K562 (cell line): Measurements from ENCODE around the gene SDC1. TPM values are rescaled to one million over a fixed set of nuclear protein-coding genes. Genes with fewer than 3 reads are reported as not detected.
"Not testable (repeated sequence)": the region's sequence is repeated elsewhere in the genome, so short reads cannot be mapped to it uniquely, and the experiment has no call there.

Experiments
- ATAC-seq: fragments of 200-7000 bp; cut with Tn5 transposase; 3 replicates; pipeline ENCODE4 v1.9.1; 2020; ENCODE audit warnings: moderate library complexity
- BruUV-seq: library from RNA; stranded (reverse); fragments of 400-500 nt; replicated peaks from 2 replicates; lab custom pipeline; 2021; lab: Mats Ljungman, UMichigan
- CTCF ChIA-PET: fragments of 300-600 bp; formaldehyde crosslinking; extraction: SDS; loops from one replicate; lab custom pipeline; 2021; ENCODE audit warnings: low intra/inter-chr PET ratio; lab: Yijun Ruan, JAX
- POLR2A ChIA-PET: fragments of 300-600, 350-650 bp; sonication (Branson Sonifier 250); formaldehyde crosslinking; extraction: SDS; loops from one replicate; lab custom pipeline; 2021; ENCODE audit warnings: antibody characterized with exemption, inconsistent platforms; lab: Yijun Ruan, JAX
- DNase-seq, 4 experiments: peaks; one replicate each; pipeline versions ENCODE4 v3.0.0 to v3.0.0-alpha.2; 2011 to 2018; ENCODE audit warnings: low spot score in 3 of 4, mixed read lengths in 3 of 4; ENCODE audit errors: extremely low read depth in 1 of 4
- FAIRE-seq: peaks from 2 replicates; lab custom pipeline; 2011; peaks lifted over from hg19 to GRCh38; lab: Jason Lieb, UNC
- H2AFZ ChIP-seq: 2 replicates; pipeline ENCODE4 v1.6.0; 2011; ENCODE audit warnings: low read depth, low read length, control low read depth, inconsistent platforms
- H3K27ac ChIP-seq: fragments of 200-600 bp; 3 replicates; pipeline ENCODE4 v1.8.0; 2011; ENCODE audit warnings: low read depth, mild to moderate bottlenecking, control low read depth, inconsistent platforms, low read length, moderate library complexity, mixed read lengths; ENCODE audit errors: extremely low read depth
- H3K27me3 ChIP-seq, 2 experiments: fragments of 300-600 bp in 1 of 2; 2 replicates in 1 of 2; 3 replicates in 1 of 2; pipeline versions ENCODE4 v1.6.0 to v1.8.0; 2011; ENCODE audit warnings: inconsistent platforms in 2 of 2, low read length in 2 of 2, mild to moderate bottlenecking in 1 of 2, mixed read lengths in 1 of 2, moderate library complexity in 1 of 2; ENCODE audit not compliant: control insufficient read depth in 2 of 2, insufficient read depth in 2 of 2
- H3K36me3 ChIP-seq: fragments of 300-600 bp; 3 replicates; pipeline ENCODE4 v1.8.0; 2011; ENCODE audit warnings: mild to moderate bottlenecking, low read length, inconsistent platforms; ENCODE audit not compliant: control insufficient read depth, insufficient read depth
- H3K4me1 ChIP-seq, 2 experiments: fragments of 200-600 bp in 1 of 2; replicated peaks in 1 of 2; 2 replicates in 1 of 2; 3 replicates in 1 of 2; pipeline versions ENCODE4 v1.5.1 to v1.8.0; 2011; ENCODE audit warnings: inconsistent platforms in 2 of 2, low read length in 2 of 2, mild to moderate bottlenecking in 1 of 2, mixed read lengths in 1 of 2, moderate library complexity in 1 of 2; ENCODE audit not compliant: control insufficient read depth in 2 of 2, insufficient read depth in 2 of 2
- H3K4me2 ChIP-seq: 2 replicates; pipeline ENCODE4 v1.6.1; 2011; ENCODE audit warnings: low read length, control low read depth, inconsistent platforms, mixed read lengths; ENCODE audit not compliant: insufficient read depth
- H3K4me3 ChIP-seq: fragments of 200-600 bp; sonication (generic), shearing (Covaris generic); 2 replicates; pipeline ENCODE4 v1.5.1; 2016; ENCODE audit warnings: control low read depth, inconsistent platforms
- H3K79me2 ChIP-seq: fragments of 200-600 bp; 3 replicates; pipeline ENCODE4 v1.8.0; 2011; ENCODE audit warnings: low read length, inconsistent platforms; ENCODE audit not compliant: control insufficient read depth, insufficient read depth
- H3K9ac ChIP-seq, 2 experiments: 2 replicates each; pipeline versions ENCODE4 v1.6.0 to v1.6.1; 2011; ENCODE audit warnings: low read depth in 2 of 2, low read length in 2 of 2, control low read depth in 1 of 2, inconsistent platforms in 1 of 2, mild to moderate bottlenecking in 1 of 2, mixed read lengths in 1 of 2; ENCODE audit not compliant: insufficient read depth in 1 of 2
- H3K9me1 ChIP-seq: one replicate; pipeline ENCODE4 v1.6.0; 2011; ENCODE audit warnings: inconsistent platforms, mild to moderate bottlenecking, low read length, moderate library complexity; ENCODE audit not compliant: control insufficient read depth, insufficient read depth
- H3K9me3 ChIP-seq: replicated peaks from 2 replicates; pipeline ENCODE4 v1.5.1; 2011; ENCODE audit warnings: low read depth, low read length, inconsistent platforms; ENCODE audit not compliant: control insufficient read depth, insufficient read depth
- H4K20me1 ChIP-seq: replicated peaks from 2 replicates; pipeline ENCODE4 v1.6.1; 2011; ENCODE audit warnings: low read length, inconsistent platforms, mixed read lengths; ENCODE audit not compliant: control insufficient read depth, insufficient read depth
- CBX5 ChIP-seq: IDR thresholded peaks from 2 replicates; pipeline ENCODE4 v1.6.1; 2014; ENCODE audit warnings: low read depth, borderline replicate concordance
- POLR3G ChIP-seq: IDR thresholded peaks from 2 replicates; pipeline ENCODE4 v1.6.1; 2011; ENCODE audit not compliant: insufficient read length, insufficient replicate concordance; ENCODE audit errors: extremely low read depth
- SOX6 ChIP-seq: fragments of 450-650 bp; IDR thresholded peaks from 2 replicates; pipeline ENCODE4 v1.6.1; 2014; ENCODE audit warnings: mild to moderate bottlenecking
- WGBS: fragments of 100-300 bp; shearing (Covaris generic); methylation state at CpG from one replicate; pipeline ENCODE4 v1.1.6; 2016; ENCODE audit warnings: low coverage, mixed read lengths; ENCODE audit not compliant: insufficient coverage; ENCODE audit errors: missing lambda C conversion rate; 5-methylcytosine and 5-hydroxymethylcytosine counted together
- in situ Hi-C: fragments of 300-500 bp; cut with MboI; formaldehyde crosslinking; loops from 4 replicates; pipeline ENCODE4 v1.15.0; 2018; ENCODE audit warnings: inconsistent platforms, mixed read lengths
- intact Hi-C: fragments of 100-400 bp; cut with micrococcal nuclease; formaldehyde crosslinking; loops from 2 replicates; pipeline ENCODE4 v1.14.2; 2022
- polyA plus RNA-seq, 8 experiments: library from polyadenylated mRNA; depleted of rRNA in 4 of 8; stranded (reverse) in 5 of 8; unstranded in 3 of 8; fragments of >200 nt; fragmentation: Nextera tagmentation in 2 of 8; fragmentation: Illumina TruSeq in 1 of 8; extraction: Ambion mirVana in 2 of 8; extraction: Trizol in 1 of 8; gene quantifications; 2 replicates each; pipeline versions ENCODE4 v1.2.1 to v1.2.3, GENCODE V29; 2011 to 2014; ENCODE audit warnings: inconsistent platforms in 1 of 8, missing spikeins in 1 of 8
- total RNA-seq, 7 experiments: library from RNA; depleted of rRNA in 6 of 7; stranded (reverse); fragments of >200 nt in 6 of 7; fragmentation: Illumina TruSeq in 2 of 7; extraction: Trizol in 2 of 7; gene quantifications; 2 replicates each; pipeline versions ENCODE4 v1.2.1 to v1.2.3, GENCODE V29; 2011 to 2021; ENCODE audit warnings: low replicate concordance in 1 of 7
- TF ChIP-seq, protein P1 (sequence below): fragments of 450-650 bp; IDR thresholded peaks from 2 replicates; pipeline ENCODE4 v1.6.1; 2016; ENCODE audit warnings: missing biosample characterization, missing genetic modification characterization
- TF ChIP-seq, protein P2 (sequence below): fragments of 150-350 bp; IDR thresholded peaks from 2 replicates; pipeline ENCODE4 v1.6.1; 2014; ENCODE audit warnings: low read depth, mild to moderate bottlenecking, low read length, borderline replicate concordance
- TF ChIP-seq, protein P3 (sequence below), 2 experiments: IDR thresholded peaks; 2 replicates each; pipeline ENCODE4 v1.6.1; 2012; ENCODE audit warnings: improper control_type of control experiment in 2 of 2, low read depth in 2 of 2, low read length in 2 of 2, borderline replicate concordance in 1 of 2

Gene SDC1
- total and polyA plus RNA-seq, 9 of the 15 experiments (the other 6 are each of a cell fraction or from before 2014, with no cell fraction given) = 0.06 to 2.7 (median 0.49) TPM

DNA sequence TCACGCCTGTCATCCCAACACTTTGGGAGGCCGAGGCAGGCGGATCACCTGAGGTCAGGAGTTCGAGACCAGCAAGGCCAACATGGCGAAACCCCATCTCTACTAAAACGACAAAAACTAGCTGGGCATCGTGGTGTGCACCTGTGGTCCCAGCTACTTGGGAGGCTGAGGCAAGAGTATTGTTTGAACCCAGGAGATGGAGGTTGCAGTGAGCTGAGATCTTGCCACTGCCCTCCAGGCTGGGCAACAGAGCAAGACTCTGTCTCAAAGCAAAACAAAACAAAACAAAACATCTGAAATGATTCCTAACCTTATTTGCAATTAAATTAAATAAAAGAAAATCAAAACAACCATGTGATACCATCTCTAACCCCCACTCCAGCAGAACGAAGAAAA, 29.9 kb downstream of the SDC1 start:
- H2AFZ ChIP-seq, POLR2A ChIA-PET, CTCF ChIA-PET, DNase-seq, H3K4me2 ChIP-seq, intact Hi-C loops, H4K20me1 ChIP-seq, ATAC-seq, H3K9me3 ChIP-seq, in situ Hi-C loops, H3K4me1 ChIP-seq, H3K9ac ChIP-seq, H3K36me3 ChIP-seq, BruUV-seq, H3K27ac ChIP-seq, H3K79me2 ChIP-seq, H3K9me1 ChIP-seq, FAIRE-seq, H3K4me3 ChIP-seq: not testable (repeated sequence)
- WGBS = 37% methylated on average over 8 of the region's 8 CpGs
- H3K27me3 ChIP-seq = peaks cover 6 to 31% of the 10 kb centered on the region in 2 experiments; a peak in 4 of 5 replicates

DNA sequence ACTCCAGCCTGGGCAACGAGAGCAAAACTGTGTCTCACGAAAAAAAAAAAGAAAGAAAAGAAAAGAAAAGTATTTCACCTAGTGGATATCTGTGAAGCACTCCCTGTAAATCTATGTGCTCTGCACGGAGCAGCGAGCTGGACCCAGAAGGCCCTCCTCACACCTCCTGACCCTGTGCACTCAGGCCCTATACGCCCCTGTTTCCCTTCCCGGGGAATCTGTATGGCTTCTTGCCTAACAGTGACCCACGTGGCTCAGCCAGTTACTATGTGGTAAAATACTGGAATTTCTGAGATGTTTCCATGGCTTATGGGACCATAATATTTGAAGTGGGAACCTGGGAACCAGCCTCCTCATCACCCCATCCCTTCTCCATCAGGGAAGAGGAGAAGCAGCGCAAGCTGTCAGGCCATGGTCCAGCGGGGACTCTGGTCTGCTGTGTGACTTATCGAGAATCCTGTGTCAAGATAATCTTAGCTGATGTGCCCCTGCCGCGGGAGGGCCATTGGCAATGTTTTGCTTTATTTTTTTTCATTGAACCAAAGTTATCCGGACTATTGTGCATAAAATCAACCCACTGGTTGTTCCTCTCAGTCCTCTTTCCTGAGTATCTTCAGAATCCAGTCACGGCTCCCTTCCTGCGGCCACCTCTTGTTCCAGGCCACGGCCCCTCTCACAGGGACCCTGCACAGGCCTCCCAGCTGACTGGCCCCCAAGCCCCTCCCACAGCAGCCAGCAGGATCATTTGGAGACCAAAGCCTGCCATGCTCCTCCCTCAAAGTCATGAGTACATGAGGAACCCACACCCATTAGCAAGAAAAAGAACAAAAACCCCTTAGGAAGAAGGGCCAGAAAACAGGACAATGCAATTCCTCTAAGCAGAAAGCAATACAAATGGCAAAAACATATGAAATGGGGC, 30.6 kb downstream of the SDC1 start:
- Histone ChIP-seq H2AFZ (no peak overlapping the region), H3K9me3 (no peaks in the 10 kb centered on the region)
- no peak for TF ChIP-seq CBX5
- TF ChIP-seq, protein P1, sequence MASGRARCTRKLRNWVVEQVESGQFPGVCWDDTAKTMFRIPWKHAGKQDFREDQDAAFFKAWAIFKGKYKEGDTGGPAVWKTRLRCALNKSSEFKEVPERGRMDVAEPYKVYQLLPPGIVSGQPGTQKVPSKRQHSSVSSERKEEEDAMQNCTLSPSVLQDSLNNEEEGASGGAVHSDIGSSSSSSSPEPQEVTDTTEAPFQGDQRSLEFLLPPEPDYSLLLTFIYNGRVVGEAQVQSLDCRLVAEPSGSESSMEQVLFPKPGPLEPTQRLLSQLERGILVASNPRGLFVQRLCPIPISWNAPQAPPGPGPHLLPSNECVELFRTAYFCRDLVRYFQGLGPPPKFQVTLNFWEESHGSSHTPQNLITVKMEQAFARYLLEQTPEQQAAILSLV (tag) = no peak
- TF ChIP-seq, protein P2, sequence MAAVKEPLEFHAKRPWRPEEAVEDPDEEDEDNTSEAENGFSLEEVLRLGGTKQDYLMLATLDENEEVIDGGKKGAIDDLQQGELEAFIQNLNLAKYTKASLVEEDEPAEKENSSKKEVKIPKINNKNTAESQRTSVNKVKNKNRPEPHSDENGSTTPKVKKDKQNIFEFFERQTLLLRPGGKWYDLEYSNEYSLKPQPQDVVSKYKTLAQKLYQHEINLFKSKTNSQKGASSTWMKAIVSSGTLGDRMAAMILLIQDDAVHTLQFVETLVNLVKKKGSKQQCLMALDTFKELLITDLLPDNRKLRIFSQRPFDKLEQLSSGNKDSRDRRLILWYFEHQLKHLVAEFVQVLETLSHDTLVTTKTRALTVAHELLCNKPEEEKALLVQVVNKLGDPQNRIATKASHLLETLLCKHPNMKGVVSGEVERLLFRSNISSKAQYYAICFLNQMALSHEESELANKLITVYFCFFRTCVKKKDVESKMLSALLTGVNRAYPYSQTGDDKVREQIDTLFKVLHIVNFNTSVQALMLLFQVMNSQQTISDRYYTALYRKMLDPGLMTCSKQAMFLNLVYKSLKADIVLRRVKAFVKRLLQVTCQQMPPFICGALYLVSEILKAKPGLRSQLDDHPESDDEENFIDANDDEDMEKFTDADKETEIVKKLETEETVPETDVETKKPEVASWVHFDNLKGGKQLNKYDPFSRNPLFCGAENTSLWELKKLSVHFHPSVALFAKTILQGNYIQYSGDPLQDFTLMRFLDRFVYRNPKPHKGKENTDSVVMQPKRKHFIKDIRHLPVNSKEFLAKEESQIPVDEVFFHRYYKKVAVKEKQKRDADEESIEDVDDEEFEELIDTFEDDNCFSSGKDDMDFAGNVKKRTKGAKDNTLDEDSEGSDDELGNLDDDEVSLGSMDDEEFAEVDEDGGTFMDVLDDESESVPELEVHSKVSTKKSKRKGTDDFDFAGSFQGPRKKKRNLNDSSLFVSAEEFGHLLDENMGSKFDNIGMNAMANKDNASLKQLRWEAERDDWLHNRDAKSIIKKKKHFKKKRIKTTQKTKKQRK = no peak
- TF ChIP-seq POLR3G = no peak
- TF ChIP-seq SOX6 = no peak
- TF ChIP-seq, protein P3, sequence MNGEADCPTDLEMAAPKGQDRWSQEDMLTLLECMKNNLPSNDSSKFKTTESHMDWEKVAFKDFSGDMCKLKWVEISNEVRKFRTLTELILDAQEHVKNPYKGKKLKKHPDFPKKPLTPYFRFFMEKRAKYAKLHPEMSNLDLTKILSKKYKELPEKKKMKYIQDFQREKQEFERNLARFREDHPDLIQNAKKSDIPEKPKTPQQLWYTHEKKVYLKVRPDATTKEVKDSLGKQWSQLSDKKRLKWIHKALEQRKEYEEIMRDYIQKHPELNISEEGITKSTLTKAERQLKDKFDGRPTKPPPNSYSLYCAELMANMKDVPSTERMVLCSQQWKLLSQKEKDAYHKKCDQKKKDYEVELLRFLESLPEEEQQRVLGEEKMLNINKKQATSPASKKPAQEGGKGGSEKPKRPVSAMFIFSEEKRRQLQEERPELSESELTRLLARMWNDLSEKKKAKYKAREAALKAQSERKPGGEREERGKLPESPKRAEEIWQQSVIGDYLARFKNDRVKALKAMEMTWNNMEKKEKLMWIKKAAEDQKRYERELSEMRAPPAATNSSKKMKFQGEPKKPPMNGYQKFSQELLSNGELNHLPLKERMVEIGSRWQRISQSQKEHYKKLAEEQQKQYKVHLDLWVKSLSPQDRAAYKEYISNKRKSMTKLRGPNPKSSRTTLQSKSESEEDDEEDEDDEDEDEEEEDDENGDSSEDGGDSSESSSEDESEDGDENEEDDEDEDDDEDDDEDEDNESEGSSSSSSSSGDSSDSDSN (IDR thresholded peaks at IDR 0.05; ENCODE audit: borderline replicate concordance in 1 of 2, low read depth in 2 of 2, low read length in 2 of 2) = no peak
- TF ChIP-seq, all 486 proteins: peak for 0
- Histone ChIP-seq H3K4me3 (no peak overlapping the region), H3K27me3 (peaks cover 5 to 30% of the 10 kb centered on the region in 2 experiments; a peak in 4 of 5 replicates), H4K20me1 (no peaks in the 10 kb centered on the region), H3K79me2 (no peaks in the 10 kb centered on the region), H3K36me3 (no peaks in the 10 kb centered on the region), H3K4me1 (no peaks in the 10 kb centered on the region; a peak in 1 of 5 replicates), H3K4me2 (no peak overlapping the region), H3K27ac (no peak overlapping the region), H3K9me1 (no peaks in the 10 kb centered on the region), H3K9ac (no peak overlapping the region)
- intact Hi-C loops = no loop called here
- in situ Hi-C loops = no loop called here
- POLR2A ChIA-PET = no interaction called here
- DNase-seq (no peak), ATAC-seq (no peak), FAIRE-seq (no peak)
- 21% methylated on average over 14 of the region's 16 CpGs for WGBS
- no TSS peak for BruUV-seq
- CTCF ChIA-PET = no interaction called here
